Ascending aorta (tissue), 2 donors: ENCODE data around the gene EFNA3. TPM values are rescaled to one million over a fixed set of nuclear protein-coding genes. Genes with fewer than 3 reads are reported as not detected.

Source experiments
- DNase-seq, 2 donors: peaks; one replicate each; pipeline ENCODE4 v3.0.0-alpha.2; 2019; ENCODE audit warnings: low spot score in 2 of 2
- H3K27ac ChIP-seq, 2 donors: fragments of 200-600 bp; sonication (generic); one replicate each; pipeline ENCODE4 v1.5.1; 2016 to 2017; ENCODE audit warnings: mild to moderate bottlenecking in 1 of 2
- H3K27me3 ChIP-seq: fragments of 200-600 bp; sonication (generic); one replicate; pipeline ENCODE4 v1.5.1; 2017
- H3K36me3 ChIP-seq, 2 donors: fragments of 200-600 bp; sonication (generic); one replicate each; pipeline ENCODE4 v1.5.1; 2016
- H3K4me1 ChIP-seq, 2 donors: fragments of 200-600 bp; sonication (generic); one replicate each; pipeline ENCODE4 v1.5.1; 2016 to 2017; ENCODE audit warnings: mild to moderate bottlenecking in 1 of 2
- H3K4me3 ChIP-seq, 2 donors: fragments of 200-600 bp; sonication (generic); one replicate each; pipeline ENCODE4 v1.5.1; 2016 to 2017; ENCODE audit warnings: mild to moderate bottlenecking in 1 of 2
- H3K9me3 ChIP-seq, 2 donors: fragments of 200-600 bp; sonication (generic); one replicate each; pipeline ENCODE4 v1.5.1; 2016
- intact Hi-C: fragments of 100-400 bp; cut with DNase I; formaldehyde crosslinking; loops from one replicate; pipeline ENCODE4 v1.15.1; 2023
- total RNA-seq: library from RNA; depleted of rRNA; stranded (reverse); fragments of >200 nt; gene quantifications from one replicate; pipeline ENCODE4 v1.1.0, GENCODE V29; 2016
- TF ChIP-seq, protein P1 (sequence below), 3 experiments: fragments of 200-600 bp in 2 of 3; fragments of 450-650 bp in 1 of 3; sonication (generic) in 2 of 3; IDR thresholded peaks; one replicate each; pipeline ENCODE4 v1.5.1; 2016 to 2019; ENCODE audit warnings: antibody characterized with exemption in 3 of 3, mild to moderate bottlenecking in 1 of 3, moderate library complexity in 1 of 3

Gene EFNA3, protein sequence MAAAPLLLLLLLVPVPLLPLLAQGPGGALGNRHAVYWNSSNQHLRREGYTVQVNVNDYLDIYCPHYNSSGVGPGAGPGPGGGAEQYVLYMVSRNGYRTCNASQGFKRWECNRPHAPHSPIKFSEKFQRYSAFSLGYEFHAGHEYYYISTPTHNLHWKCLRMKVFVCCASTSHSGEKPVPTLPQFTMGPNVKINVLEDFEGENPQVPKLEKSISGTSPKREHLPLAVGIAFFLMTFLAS
- 1.5 TPM for total RNA-seq

DNA sequence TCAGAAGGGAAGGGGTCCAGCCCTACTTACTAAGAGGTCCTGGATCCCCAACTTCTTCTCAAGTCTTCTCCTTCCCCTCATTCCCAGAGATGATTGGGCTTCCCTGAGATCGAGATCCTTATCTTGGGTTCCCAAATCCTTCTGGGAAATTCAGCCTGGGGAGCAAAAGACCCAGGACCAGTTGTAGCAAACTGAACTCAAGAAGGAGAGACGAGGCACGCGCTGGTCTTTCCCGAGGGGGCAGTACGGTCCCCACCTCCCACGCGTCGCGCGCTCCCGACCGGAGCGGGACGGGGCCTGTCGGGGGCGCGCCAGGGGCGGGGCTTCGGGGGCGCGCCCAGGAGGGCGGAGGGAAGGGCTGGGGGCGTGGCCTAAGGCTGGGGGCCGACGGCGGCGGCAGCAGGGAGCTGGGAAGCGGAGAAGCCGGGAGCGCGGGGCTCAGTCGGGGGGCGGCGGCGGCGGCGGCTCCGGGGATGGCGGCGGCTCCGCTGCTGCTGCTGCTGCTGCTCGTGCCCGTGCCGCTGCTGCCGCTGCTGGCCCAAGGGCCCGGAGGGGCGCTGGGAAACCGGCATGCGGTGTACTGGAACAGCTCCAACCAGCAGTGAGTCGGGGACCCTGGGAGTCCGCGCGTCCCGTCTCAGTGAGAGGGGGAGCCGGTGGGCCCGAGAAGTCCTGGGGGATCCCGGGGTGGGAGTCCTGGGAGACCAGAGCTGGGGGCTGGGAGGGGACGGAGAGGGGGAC, at the start of gene EFNA3:
Gene EFNA3 (plus strand): TSS at position 369 of the 741 bp plus-strand sequence. CDS start 105 bp downstream, at position 474.
- TF ChIP-seq, protein P1, sequence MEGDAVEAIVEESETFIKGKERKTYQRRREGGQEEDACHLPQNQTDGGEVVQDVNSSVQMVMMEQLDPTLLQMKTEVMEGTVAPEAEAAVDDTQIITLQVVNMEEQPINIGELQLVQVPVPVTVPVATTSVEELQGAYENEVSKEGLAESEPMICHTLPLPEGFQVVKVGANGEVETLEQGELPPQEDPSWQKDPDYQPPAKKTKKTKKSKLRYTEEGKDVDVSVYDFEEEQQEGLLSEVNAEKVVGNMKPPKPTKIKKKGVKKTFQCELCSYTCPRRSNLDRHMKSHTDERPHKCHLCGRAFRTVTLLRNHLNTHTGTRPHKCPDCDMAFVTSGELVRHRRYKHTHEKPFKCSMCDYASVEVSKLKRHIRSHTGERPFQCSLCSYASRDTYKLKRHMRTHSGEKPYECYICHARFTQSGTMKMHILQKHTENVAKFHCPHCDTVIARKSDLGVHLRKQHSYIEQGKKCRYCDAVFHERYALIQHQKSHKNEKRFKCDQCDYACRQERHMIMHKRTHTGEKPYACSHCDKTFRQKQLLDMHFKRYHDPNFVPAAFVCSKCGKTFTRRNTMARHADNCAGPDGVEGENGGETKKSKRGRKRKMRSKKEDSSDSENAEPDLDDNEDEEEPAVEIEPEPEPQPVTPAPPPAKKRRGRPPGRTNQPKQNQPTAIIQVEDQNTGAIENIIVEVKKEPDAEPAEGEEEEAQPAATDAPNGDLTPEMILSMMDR (IDR thresholded peaks at IDR 0.05), result no peak
- Histone ChIP-seq H3K27ac (no peak within 1 kb of the TSS), H3K27me3 (peaks cover 36% of the 10 kb centered on the region), H3K36me3 (no peaks in the 10 kb centered on the region), H3K4me3 (peak within 1 kb of the TSS; percentile 62 to 66), H3K4me1 (peaks cover 32 to 41% of the 10 kb centered on the region in 2 donors), H3K9me3 (no peaks in the 10 kb centered on the region)
- intact Hi-C loops, result no loop called here
- DNase-seq, result peak in 1 of 2 donors; percentile 81

DNA sequence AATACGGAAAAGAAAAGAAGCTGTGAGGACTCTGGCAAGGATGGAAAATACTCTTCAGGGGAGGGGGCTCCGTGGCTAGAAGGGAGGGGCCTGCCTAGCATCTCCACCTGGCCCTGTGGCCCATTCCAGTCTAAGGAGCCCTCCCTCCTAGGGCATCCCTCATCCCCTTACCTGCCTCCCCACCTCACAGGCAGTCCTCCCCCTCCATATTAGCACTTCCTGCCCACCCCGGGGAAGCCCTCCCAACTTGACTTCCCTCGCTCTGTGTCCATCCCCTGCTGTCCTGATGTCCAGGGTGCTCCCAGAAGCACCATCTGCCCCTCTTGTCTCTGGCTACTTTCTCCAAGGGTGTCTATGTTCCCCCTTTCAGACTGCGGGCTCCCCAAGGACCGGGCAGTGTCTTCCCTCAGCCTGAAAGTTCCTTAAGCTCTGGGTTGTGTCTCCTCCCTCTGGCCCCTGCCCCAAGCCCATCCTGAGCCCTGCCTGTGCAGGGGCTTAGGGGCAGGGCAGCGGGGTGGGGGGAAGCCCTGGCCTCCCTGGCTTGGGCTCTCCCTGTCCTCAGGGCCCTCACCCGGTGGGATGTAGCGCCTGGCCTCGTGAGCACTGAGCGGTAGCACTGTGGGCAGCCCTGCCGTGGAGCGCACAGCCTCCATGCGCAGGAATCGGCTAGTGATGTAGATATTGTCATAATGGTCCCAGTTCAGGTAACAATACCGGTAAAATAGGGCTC, 49.0 kb upstream of the EFNA3 start:
- Histone ChIP-seq H3K4me3 (no peak overlapping the region), H3K27ac (no peak overlapping the region), H3K9me3 (no peaks in the 10 kb centered on the region), H3K4me1 (no peaks in the 10 kb centered on the region), H3K36me3 (no peaks in the 10 kb centered on the region), H3K27me3 (no peaks in the 10 kb centered on the region)
- intact Hi-C loops, result no loop called here
- no peak for DNase-seq
- TF ChIP-seq, protein P1 (IDR thresholded peaks at IDR 0.05), result no peak

DNA sequence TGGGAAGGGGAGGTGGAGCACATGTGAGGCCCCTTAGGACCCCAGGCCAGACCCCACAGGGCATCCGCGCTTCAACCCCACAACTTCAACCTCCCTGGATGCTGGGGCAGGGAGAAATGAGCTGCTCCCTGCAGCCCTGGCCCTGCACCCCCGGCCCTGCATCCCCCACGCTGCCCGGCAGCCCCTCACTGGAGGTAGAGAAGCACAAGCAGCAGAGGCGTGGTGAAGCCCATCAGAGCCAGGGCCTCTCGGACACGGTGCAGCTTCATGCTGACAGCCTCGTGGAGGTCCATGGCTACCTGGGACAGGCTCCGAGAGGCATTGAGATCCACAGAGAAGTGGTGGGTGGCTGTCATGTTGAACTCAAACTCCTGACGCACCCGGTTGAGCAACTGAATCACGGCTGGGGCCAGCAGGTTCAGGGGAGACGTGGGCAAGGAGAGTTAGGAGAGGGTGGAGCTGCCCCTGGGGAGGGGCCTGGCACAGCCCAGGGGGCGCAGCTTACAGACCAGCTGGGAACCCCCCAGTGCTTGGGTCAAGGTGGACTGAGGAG, 48.3 kb upstream of the EFNA3 start:
- Histone ChIP-seq H3K27me3 (no peaks in the 10 kb centered on the region), H3K27ac (no peak overlapping the region), H3K36me3 (no peaks in the 10 kb centered on the region), H3K9me3 (no peaks in the 10 kb centered on the region), H3K4me1 (no peaks in the 10 kb centered on the region), H3K4me3 (no peak overlapping the region)
- TF ChIP-seq, protein P1 (IDR thresholded peaks at IDR 0.05), result no peak
- no peak for DNase-seq
- intact Hi-C loops, result no loop called here

DNA sequence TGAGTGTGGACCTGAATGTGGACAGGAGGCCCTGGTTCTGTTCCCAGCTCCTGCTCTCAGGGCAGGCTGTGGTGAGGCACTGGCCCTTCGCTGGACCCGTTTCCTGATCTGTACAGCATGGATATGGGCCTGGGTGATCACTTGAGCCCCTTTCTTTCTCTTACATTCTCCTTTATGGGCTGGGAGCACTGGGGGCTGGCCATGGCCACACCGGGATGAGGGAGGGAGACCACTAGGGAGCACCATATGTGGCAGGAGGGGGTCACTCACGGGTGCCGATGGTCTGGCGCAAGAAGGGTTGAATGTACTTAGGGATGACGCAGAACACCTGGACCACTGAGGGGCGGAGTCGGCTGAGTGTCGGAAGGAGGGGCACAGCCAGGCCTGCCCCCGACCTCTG, 47.7 kb upstream of the EFNA3 start:
- H3K27ac ChIP-seq, result no peak overlapping the region
- no peaks in the 10 kb centered on the region for H3K36me3 ChIP-seq
- H3K27me3 ChIP-seq, result no peaks in the 10 kb centered on the region
- TF ChIP-seq, protein P1 (IDR thresholded peaks at IDR 0.05), result no peak
- intact Hi-C loops, result no loop called here
- no peak for DNase-seq
- H3K9me3 ChIP-seq, result no peaks in the 10 kb centered on the region
- H3K4me1 ChIP-seq, result no peaks in the 10 kb centered on the region
- H3K4me3 ChIP-seq, result no peak overlapping the region

DNA sequence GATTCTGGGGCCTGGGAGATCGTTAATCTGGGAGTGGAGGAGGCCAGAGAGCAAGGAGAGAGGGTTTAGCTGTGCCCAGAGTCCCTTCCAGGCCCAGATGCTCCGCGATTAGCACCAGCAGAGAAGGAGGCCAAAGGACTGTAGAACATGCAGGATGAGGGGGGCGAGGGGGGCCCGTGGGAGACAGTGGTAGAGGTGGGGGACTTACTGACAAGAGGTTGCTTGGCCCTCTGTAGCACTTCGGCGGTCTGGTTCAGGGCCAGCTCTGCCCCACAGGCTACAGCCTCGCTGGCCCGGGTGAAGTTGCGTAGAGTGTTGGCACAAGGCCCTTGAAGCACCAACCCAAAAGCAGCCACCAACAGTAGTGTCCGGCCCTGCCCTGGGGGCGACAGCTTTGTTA, 45.8 kb upstream of the EFNA3 start:
- no peak for DNase-seq
- no peaks in the 10 kb centered on the region for H3K9me3 ChIP-seq
- H3K36me3 ChIP-seq, result no peaks in the 10 kb centered on the region
- no peak overlapping the region for H3K27ac ChIP-seq
- no peaks in the 10 kb centered on the region for H3K27me3 ChIP-seq
- TF ChIP-seq, protein P1 (IDR thresholded peaks at IDR 0.05), result no peak
- no peak overlapping the region for H3K4me3 ChIP-seq
- no peaks in the 10 kb centered on the region for H3K4me1 ChIP-seq
- intact Hi-C loops, result no loop called here
